MM.1S (cell line): ENCODE data around the gene CACNG4.

Source experiments
- EZH2 ChIP-seq: fragments of 300-600 bp; sonication (generic); optimal IDR thresholded peaks from 2 replicates; pipeline ENCODE3; 2017; ENCODE audit warnings: low read depth, mild to moderate bottlenecking, antibody characterized with exemption, low read length, mixed read lengths
- TF ChIP-seq, protein P1 (sequence below): fragments of 300-600 bp; sonication (generic); IDR thresholded peaks from 2 replicates; pipeline ENCODE4 v1.5.1; 2016; ENCODE audit warnings: antibody characterized with exemption, low read length, mixed read lengths

DNA sequence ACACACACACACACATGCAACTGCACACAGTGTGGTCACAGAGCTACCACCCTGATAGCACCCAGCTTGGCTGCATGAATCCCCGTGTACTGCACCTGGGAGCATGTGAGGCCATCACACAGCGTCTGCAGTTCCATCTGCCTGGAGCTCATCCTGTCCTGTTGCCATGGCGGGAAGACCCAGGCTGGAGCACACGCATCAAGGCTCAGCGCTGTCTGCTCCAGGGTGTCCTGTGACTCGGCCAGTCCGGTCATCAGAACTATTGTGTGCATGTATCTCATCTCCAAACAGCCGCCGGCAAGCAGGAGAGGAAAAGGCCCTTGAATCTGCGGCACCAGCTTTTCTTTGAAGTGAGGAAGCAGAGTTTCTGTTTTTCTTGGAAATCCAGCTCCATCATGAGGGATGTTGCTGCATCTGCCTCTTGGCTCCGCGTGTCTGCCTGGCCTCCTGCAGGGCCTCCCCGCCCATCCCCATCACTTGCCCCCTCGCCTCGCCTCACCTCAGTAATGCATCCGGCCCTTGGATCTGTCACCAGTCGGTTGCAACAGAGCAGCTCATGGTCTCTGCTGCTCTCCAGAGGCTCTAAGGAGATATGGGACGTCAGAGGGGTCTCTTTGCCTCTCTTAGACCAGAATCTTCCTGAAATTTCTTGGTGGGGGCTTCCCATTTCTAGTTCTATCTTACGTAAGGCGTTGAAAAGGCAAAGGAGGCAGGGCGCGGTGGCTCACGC lies 23.7 kb downstream of the CACNG4 start:
- TF ChIP-seq, protein P1, sequence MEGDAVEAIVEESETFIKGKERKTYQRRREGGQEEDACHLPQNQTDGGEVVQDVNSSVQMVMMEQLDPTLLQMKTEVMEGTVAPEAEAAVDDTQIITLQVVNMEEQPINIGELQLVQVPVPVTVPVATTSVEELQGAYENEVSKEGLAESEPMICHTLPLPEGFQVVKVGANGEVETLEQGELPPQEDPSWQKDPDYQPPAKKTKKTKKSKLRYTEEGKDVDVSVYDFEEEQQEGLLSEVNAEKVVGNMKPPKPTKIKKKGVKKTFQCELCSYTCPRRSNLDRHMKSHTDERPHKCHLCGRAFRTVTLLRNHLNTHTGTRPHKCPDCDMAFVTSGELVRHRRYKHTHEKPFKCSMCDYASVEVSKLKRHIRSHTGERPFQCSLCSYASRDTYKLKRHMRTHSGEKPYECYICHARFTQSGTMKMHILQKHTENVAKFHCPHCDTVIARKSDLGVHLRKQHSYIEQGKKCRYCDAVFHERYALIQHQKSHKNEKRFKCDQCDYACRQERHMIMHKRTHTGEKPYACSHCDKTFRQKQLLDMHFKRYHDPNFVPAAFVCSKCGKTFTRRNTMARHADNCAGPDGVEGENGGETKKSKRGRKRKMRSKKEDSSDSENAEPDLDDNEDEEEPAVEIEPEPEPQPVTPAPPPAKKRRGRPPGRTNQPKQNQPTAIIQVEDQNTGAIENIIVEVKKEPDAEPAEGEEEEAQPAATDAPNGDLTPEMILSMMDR, result no peak
- no peak for TF ChIP-seq EZH2
